GM12892 (cell line): ENCODE results near the gene ANKRD34A.

Experiments
- POLR2AphosphoS5 ChIP-seq: IDR thresholded peaks from 2 replicates; pipeline ENCODE4 v1.6.1; 2011; ENCODE audit warnings: low read depth, low read length, control low read depth
- TAF1 ChIP-seq: IDR thresholded peaks from 2 replicates; pipeline ENCODE4 v1.6.1; 2011; ENCODE audit warnings: low read depth, mild to moderate bottlenecking, control low read depth, low read length, borderline replicate concordance

- TF ChIP-seq POLR2AphosphoS5 (no peak), TAF1 (no peak)
Measured at GRCh38 chr1:145999321-146000024, 35.1 kb upstream of the ANKRD34A start.
